NCI-H226 (cell line): ENCODE measurements around the gene RBPMS2.

ENCODE experiments used
- DNase-seq: peaks from one replicate; pipeline ENCODE4 v3.0.0-alpha.2; 2015

Gene RBPMS2

GRCh38 chr15:64782751-64783150 lies 7.4 kb upstream of the RBPMS2 start:
- no peak for DNase-seq

GRCh38 chr15:64781299-64781698 lies 5.9 kb upstream of the RBPMS2 start:
- no peak for DNase-seq

GRCh38 chr15:64780600-64781156 lies 5.3 kb upstream of the RBPMS2 start:
- DNase-seq = no peak

DNA sequence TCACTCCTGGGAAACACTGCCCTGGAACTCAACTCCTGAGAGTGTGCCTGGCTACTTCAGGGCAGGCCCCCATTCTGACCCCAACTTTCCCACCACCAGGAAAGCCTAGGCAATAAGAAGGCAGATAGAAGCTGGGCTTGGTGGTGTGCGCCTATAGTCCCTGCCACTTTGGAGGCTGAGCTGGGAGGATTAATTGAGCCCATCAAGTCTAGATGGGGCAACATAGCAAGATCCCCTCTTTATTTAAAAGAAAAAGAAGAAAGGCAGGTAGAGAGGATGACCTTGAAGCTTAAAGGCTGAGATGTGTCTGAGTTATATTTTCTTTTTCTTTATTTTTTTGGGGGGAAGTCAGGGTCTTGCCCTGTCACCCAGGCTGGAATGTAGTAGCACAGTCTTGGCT lies 4.2 kb upstream of the RBPMS2 start:
- DNase-seq = no peak

- DNase-seq = no peak
Measured at GRCh38 chr15:64779024-64779423, 3.6 kb upstream of the RBPMS2 start.

GRCh38 chr15:64776402-64776786 lies 1.0 kb upstream of the RBPMS2 start:
- DNase-seq = no peak

- DNase-seq = no peak
Measured at GRCh38 chr15:64774629-64775493, 528 bp downstream of the RBPMS2 start.

DNA sequence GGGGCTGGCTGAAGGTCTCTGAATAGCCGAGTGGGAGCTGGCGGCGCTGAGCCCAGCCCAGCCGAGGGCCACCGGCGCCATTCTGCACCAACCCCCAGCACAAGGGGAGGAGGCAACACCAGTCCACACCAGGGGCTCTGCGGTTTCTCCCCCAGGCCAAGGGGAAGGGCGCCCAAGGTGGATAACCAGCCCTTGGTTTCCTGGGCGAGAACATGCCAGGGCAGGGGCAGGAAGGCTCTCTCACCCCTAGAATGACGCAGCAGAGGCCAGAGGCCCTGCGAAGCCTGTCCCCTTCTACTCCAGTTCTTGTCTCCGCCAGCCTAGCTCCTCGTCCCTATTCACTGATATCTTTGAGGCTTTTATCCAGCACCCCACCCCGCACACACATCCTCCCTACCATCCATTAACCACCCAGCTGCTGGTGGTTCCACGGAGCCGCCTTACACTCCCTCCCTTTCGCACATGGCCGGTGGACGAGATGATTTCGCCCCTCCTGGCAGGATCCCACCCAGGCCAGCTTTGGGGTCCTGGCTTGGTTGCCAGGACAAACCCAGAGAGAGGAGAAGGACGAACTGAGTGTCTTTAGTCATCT lies 1.3 kb downstream of the RBPMS2 start:
- no peak for DNase-seq

DNA sequence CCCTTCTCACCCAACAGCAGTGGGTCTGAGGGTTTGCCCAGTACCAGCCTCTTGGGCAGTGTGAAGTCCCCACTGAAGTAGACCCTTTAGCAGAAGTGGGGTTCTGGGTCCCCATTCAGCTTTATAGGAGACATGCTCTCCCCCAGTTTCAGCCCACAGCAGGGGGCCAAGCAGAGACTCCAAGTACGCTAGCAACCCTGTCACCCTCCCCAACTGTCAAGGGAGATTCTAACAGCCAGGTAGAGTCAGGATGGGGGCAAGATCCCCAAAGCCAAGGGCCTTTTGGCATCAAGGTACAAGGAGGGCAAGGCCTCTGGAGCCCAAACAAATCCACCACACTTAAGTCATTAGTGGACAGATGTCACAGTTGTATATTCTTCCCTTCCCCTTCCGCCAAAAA lies 1.8 kb downstream of the RBPMS2 start:
- DNase-seq = no peak

GRCh38 chr15:64772964-64773363 lies 2.4 kb downstream of the RBPMS2 start:
- DNase-seq = no peak

- DNase-seq = peak; percentile 70
Measured at GRCh38 chr15:64772488-64772887, 2.9 kb downstream of the RBPMS2 start.

DNA sequence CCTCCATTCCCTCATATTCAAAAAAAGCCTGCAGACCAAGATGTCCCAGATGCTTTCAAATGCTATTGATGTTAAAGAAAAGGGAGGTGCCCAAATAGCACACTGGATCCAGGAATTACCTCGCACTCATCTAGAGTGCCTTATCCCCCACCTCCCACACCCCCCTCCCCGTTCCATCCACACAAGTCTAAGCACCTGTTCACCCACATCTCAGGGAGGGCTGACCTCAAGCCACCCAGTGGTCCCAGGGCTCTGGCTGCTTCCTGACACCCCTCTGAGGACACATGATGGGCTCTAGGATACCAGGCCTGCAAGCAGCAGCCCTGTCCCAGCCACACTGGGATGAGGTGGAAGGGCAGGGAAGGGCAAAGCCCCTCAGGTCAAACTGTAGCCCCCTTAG lies 4.8 kb downstream of the RBPMS2 start:
- no peak for DNase-seq

DNA sequence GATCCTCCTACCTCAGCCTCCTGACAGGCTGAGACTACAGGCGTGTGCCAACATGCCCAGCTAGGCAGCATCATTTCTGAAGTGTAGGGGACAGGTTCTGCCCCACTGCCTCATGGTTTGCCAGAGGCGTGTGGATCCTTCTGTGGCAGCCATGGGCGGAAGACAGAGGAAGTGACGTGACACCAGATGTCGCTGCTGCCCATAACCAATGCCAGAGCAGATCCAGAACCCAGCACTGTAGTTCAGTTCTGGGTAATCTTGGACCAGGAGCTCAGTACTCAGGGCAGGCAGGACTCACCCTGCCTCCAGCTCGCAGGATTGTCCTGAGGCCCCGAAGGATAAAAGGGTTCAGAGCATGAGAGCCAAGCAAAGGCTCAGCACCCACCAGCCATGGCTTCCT lies 8.2 kb downstream of the RBPMS2 start:
- no peak for DNase-seq

DNA sequence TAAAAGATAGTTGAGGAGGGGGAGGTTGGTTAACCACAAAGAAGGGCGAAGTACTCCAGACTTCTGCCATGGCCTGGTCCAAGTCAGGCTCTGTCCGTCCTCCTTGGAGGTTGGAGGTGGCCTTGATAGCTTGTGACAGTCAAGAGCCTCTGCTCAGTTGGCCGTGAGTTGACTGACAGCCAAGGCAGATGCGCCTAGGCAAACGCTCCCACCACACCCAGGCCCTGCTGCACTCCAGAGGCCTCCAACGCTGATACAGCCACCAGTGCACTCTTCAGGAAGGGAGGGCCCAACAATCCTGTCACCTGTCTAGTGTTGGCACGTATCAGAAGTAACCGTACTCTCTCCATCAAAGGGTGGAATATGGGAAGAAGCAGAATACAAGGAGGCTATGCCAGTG lies 9.3 kb downstream of the RBPMS2 start:
- DNase-seq = no peak

DNA sequence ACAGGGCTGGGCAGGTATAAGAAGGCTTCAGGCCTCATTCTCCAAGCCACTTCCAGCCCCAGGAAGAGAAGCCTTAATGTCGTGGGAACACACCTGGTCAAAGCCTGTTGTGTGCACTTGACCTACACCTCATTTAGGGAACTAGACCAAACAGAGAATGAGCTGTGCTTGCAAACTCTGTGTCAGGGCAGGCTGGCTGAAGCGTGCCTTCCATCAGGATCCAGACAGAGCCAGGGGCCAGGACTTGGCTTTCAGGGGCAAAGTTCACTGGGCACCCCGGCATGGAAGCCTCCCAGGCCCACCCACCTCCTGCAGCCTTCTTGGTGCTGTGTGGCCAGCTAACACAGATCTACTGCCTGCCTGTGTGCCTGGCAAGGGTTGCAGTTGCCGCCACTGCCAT lies 11.5 kb downstream of the RBPMS2 start:
- no peak for DNase-seq

GRCh38 chr15:64763462-64763861 lies 11.9 kb downstream of the RBPMS2 start:
- no peak for DNase-seq

GRCh38 chr15:64763021-64763420 lies 12.4 kb downstream of the RBPMS2 start:
- no peak for DNase-seq

DNA sequence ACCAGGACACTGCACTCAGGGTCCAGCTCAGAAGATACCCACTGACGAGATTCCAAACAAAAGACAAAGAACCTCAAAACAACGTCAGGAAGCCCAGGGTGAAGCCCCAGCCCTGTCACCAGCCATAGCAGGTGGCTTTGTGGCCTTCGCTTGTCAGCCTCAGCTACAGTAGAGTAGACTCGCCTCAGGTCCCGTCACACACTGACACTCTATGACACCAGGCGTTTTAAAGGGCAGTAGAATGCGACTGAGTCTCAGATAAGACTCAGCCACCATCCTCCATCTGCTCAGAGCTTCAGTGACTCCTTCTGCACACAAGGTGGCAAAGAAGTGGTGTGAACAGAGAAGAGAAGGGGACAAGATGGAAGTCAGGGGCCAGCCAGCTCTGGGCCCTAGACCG lies 12.8 kb downstream of the RBPMS2 start:
- DNase-seq = no peak

DNA sequence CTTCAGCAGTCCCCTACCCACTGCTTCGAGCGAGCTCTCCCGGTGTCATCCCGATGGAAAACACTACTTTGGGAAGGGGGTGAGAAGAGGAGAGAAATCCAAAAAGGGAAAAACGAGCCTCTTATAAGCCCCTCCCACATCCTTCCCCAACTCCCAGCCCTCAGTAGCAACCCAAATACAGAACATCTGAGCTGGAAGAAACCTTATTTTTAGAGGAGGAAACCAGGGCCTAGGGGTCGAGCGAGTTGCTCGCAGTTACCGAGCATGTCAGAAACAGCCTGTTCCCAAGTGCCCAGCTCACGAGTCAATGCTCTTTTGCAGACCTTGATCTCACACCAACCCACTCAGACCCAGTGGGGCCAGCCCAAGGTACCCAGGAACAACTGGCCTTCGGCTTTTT lies 14.2 kb downstream of the RBPMS2 start:
- DNase-seq = no peak

- DNase-seq = no peak
Measured at GRCh38 chr15:64760056-64760455, 15.3 kb downstream of the RBPMS2 start.

DNA sequence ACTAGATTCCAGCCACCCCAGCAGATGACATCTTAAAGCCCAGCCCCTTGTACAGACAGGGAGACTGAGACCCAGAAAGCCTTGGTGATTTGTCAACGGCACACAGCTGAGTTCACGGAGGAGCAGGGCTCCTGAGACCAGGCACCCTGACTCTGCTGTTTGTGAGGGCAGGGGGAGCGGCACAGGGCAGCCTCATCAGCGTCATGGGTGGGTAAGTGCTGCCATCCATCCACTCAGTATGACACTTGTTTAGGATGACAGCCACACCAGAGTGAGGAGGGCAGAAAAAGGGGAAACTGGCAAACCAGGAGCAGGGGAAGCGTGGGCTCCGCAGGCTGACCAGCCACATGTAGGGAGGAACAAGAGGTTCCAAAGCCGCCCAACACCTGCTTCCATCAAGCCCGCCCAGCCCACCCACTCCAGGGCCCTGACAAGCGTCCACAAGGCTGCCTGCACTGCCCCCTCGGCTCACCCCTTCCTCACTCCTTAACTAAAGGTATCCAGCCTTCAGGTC lies 19.9 kb downstream of the RBPMS2 start:
- DNase-seq = no peak

GRCh38 chr15:64754663-64755426 lies 20.5 kb downstream of the RBPMS2 start:
- no peak for DNase-seq

- no peak for DNase-seq
Measured at GRCh38 chr15:64753480-64754185, 21.8 kb downstream of the RBPMS2 start.
